Lung (tissue), 12 donors: ENCODE measurements around the gene KCNH5. TPM values are rescaled to one million over a fixed set of nuclear protein-coding genes. Genes with fewer than 3 reads are reported as not detected.

Experiments used
- ATAC-seq: fragments of 200-7000 bp; cut with Tn5 transposase; one replicate; pipeline ENCODE4 v1.9.1; 2020; ENCODE audit warnings: moderate number of reproducible peaks; ENCODE audit not compliant: insufficient read depth, low FRiP score
- DNase-seq, 3 donors: peaks; one replicate each; pipeline ENCODE4 v3.0.0-alpha.2; 2013 to 2017
- H3K27ac ChIP-seq, 2 donors: one replicate each; pipeline ENCODE4 v1.5.1; 2013; ENCODE audit warnings: mild to moderate bottlenecking in 2 of 2, moderate library complexity in 2 of 2, control low read depth in 1 of 2, inconsistent platforms in 1 of 2, low read depth in 1 of 2, low read length in 1 of 2
- H3K27me3 ChIP-seq, 3 donors: one replicate each; pipeline ENCODE4 v1.5.1; 2013; ENCODE audit warnings: low read length in 2 of 3; ENCODE audit not compliant: control insufficient read depth in 3 of 3, insufficient read depth in 3 of 3
- H3K36me3 ChIP-seq, 4 donors: one replicate each; pipeline ENCODE4 v1.5.1; 2013; ENCODE audit warnings: low read length in 4 of 4, mild to moderate bottlenecking in 1 of 4, moderate library complexity in 1 of 4; ENCODE audit not compliant: control insufficient read depth in 4 of 4, insufficient read depth in 4 of 4
- H3K4me1 ChIP-seq, 5 donors: one replicate each; pipeline ENCODE4 v1.5.1; 2013; ENCODE audit warnings: low read length in 5 of 5, mild to moderate bottlenecking in 2 of 5, moderate library complexity in 1 of 5; ENCODE audit not compliant: control insufficient read depth in 5 of 5, insufficient read depth in 5 of 5
- H3K4me3 ChIP-seq: one replicate; pipeline ENCODE4 v1.5.1; 2013; ENCODE audit warnings: mild to moderate bottlenecking, control low read depth, moderate library complexity
- H3K9ac ChIP-seq, 2 donors: one replicate each; pipeline ENCODE4 v1.5.1; 2013; ENCODE audit warnings: low read length in 2 of 2, control low read depth in 1 of 2; ENCODE audit not compliant: insufficient read depth in 1 of 2
- H3K9me3 ChIP-seq, 4 donors: one replicate each; pipeline ENCODE4 v1.5.1; 2013; ENCODE audit warnings: low read length in 3 of 4, mild to moderate bottlenecking in 1 of 4, moderate library complexity in 1 of 4; ENCODE audit not compliant: control insufficient read depth in 4 of 4, insufficient read depth in 3 of 4
- WGBS, 2 donors: extraction: QIAGEN DNeasy Blood & Tissue Kit; methylation state at CpG; one replicate each; pipeline ENCODE4 v1.1.7; 2013; 5-methylcytosine and 5-hydroxymethylcytosine counted together
- polyA plus RNA-seq, 2 donors: library from polyadenylated mRNA; stranded (reverse); fragments of 200-250 nt; gene quantifications; one replicate each; pipeline ENCODE4 v1.2.1, GENCODE V29; 2013
- total RNA-seq, 2 donors: library from RNA; depleted of rRNA in 1 of 2; stranded (reverse); fragments of >200 nt in 1 of 2; gene quantifications; one replicate each; pipeline ENCODE4 v1.2.1, GENCODE V29; 2014 to 2021
- TF ChIP-seq, protein P1 (sequence below): IDR thresholded peaks from 2 replicates; pipeline ENCODE4 v1.5.1; 2012; ENCODE audit warnings: mild to moderate bottlenecking; ENCODE audit errors: control extremely low read depth, extremely low read depth
- donor health status: control.
- donor health status: control.
- donor health status: Bipolar disorder and iron deficiency.
- donor health status: healthy.
- donor health status: DM: yes; HTN: yes; CAD: no.

Gene KCNH5
- total and polyA plus RNA-seq, 4 donors = 0.03 to 0.40 (median 0.08) TPM; not detected in 1

DNA sequence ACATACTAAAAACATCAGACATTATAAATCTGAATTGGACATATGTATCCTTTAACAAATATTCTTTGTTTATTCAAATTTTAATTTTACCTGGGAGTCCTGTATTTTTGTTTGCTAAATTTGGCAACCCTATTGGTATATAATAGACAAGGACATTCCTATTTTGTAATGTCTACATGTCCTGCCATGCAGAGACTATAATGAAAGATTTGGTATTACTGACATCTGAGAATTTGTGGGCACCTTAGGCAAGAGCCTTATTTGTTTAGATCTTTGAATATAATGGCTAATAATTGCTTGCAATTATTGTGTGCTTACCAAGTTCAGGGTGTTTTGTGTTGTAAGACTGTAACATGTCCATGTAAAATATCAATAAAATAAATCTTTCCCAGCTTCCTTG, 334.4 kb downstream of the KCNH5 start:
- DNase-seq (no peak), ATAC-seq (no peak)
- H3K9me3 ChIP-seq = no peaks in the 10 kb centered on the region
- H3K27me3 ChIP-seq = no peaks in the 10 kb centered on the region
- no peak overlapping the region for H3K27ac ChIP-seq
- no peak overlapping the region for H3K4me3 ChIP-seq
- H3K36me3 ChIP-seq = no peaks in the 10 kb centered on the region
- H3K4me1 ChIP-seq = no peaks in the 10 kb centered on the region
- no peak overlapping the region for H3K9ac ChIP-seq
- TF ChIP-seq, protein P1, sequence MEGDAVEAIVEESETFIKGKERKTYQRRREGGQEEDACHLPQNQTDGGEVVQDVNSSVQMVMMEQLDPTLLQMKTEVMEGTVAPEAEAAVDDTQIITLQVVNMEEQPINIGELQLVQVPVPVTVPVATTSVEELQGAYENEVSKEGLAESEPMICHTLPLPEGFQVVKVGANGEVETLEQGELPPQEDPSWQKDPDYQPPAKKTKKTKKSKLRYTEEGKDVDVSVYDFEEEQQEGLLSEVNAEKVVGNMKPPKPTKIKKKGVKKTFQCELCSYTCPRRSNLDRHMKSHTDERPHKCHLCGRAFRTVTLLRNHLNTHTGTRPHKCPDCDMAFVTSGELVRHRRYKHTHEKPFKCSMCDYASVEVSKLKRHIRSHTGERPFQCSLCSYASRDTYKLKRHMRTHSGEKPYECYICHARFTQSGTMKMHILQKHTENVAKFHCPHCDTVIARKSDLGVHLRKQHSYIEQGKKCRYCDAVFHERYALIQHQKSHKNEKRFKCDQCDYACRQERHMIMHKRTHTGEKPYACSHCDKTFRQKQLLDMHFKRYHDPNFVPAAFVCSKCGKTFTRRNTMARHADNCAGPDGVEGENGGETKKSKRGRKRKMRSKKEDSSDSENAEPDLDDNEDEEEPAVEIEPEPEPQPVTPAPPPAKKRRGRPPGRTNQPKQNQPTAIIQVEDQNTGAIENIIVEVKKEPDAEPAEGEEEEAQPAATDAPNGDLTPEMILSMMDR = no peak

DNA sequence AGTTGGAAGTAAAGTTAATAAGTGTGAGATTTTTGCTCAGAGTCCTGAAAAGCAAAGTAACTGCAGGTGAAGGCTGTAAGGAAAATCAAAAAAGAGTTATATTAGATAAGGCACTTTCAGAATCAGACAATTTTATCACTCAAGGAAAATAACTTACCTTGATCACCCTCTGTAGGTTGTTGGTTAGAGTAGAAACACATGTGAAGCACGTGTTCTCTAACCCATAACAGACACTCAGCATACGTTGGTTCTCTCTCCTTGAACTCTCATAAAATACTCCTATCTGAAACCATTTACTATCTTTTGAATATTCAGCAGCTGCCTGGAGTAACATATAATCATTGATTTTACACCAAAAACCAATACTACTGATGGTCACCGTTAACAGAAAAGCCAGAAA, 335.5 kb downstream of the KCNH5 start:
- no peaks in the 10 kb centered on the region for H3K36me3 ChIP-seq
- H3K4me1 ChIP-seq = no peaks in the 10 kb centered on the region
- WGBS, 2 donors = 50 to 56% methylated on average over 3 of the region's 3 CpGs
- H3K27ac ChIP-seq = no peak overlapping the region
- ATAC-seq (no peak), DNase-seq (no peak)
- no peak overlapping the region for H3K4me3 ChIP-seq
- H3K27me3 ChIP-seq = no peaks in the 10 kb centered on the region
- no peak overlapping the region for H3K9ac ChIP-seq
- no peaks in the 10 kb centered on the region for H3K9me3 ChIP-seq
- TF ChIP-seq, protein P1 = no peak

GRCh38 chr14:62706217-62706616, 339.0 kb downstream of the KCNH5 start:
- no peak for ATAC-seq
- H3K4me1 ChIP-seq = no peaks in the 10 kb centered on the region
- no peak overlapping the region for H3K27ac ChIP-seq
- H3K36me3 ChIP-seq = no peaks in the 10 kb centered on the region
- DNase-seq = no peak
- no peaks in the 10 kb centered on the region for H3K9me3 ChIP-seq
- TF ChIP-seq, protein P1 = no peak
- H3K4me3 ChIP-seq = no peak overlapping the region
- no peak overlapping the region for H3K9ac ChIP-seq
- WGBS, 2 donors = 60 to 64% methylated on average over 2 of the region's 2 CpGs
- no peaks in the 10 kb centered on the region for H3K27me3 ChIP-seq

DNA sequence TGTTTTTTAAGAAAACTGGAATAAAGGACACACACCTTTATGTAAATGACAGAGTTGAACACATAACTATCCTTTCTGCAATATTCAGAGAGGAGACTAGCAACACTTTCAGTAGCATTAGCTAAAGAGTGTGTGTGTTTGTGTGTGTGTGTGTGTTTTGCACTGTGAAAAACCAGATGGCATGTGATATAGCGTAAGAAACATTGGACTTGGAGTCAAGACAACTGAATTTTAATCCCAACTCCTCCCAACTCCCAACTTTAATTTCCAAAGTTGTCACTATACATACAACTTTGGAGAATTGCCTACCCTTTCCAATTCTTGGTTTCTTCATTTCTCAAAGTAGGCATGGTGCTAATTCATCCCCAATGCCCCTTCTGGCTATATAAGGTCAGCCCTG, 347.8 kb downstream of the KCNH5 start:
- Histone ChIP-seq H3K4me3 (no peak overlapping the region), H3K9me3 (no peaks in the 10 kb centered on the region), H3K27ac (no peak overlapping the region), H3K27me3 (no peaks in the 10 kb centered on the region), H3K4me1 (no peaks in the 10 kb centered on the region), H3K9ac (no peak overlapping the region), H3K36me3 (no peaks in the 10 kb centered on the region)
- WGBS, 2 donors = 86 to 95% methylated on average over 1 of the region's 1 CpG
- TF ChIP-seq, protein P1 = no peak
- no peak for DNase-seq
- no peak for ATAC-seq
